A549 (cell line): ENCODE data around the gene PLEKHH1.

Experiments
- CEBPB ChIP-seq, 2 experiments: fragments of >200 bp in 1 of 2; sonication (Bioruptor Twin) in 1 of 2; formaldehyde crosslinking in 1 of 2; IDR thresholded peaks; 2 replicates each; pipeline ENCODE4 v1.6.1; 2012 to 2016
- CTCF ChIP-seq: fragments of >200 bp; sonication (Bioruptor Twin); formaldehyde crosslinking; IDR thresholded peaks from 3 replicates; pipeline ENCODE4 v1.5.1; 2016
- EP300 ChIP-seq, 2 experiments: fragments of >200 bp; sonication (Bioruptor Twin); formaldehyde crosslinking; IDR thresholded peaks; 2 replicates in 1 of 2; 3 replicates in 1 of 2; pipeline ENCODE4 v1.6.1; 2016 to 2017
- HMGXB4 ChIP-seq: fragments of 250-450 bp; sonication (Bioruptor Pico); IDR thresholded peaks from 2 replicates; pipeline ENCODE4 v1.5.0; 2021; ENCODE audit warnings: mild to moderate bottlenecking, moderate library complexity, borderline replicate concordance
- POLR2A ChIP-seq: IDR thresholded peaks from 2 replicates; pipeline ENCODE4 v1.6.1; 2012; ENCODE audit warnings: mild to moderate bottlenecking, low read length
- USF2 ChIP-seq: fragments of 450-650 bp; IDR thresholded peaks from 2 replicates; pipeline ENCODE4 v1.6.1; 2014; ENCODE audit warnings: antibody characterized with exemption
- ZFP36 ChIP-seq: fragments of 450-650 bp; IDR thresholded peaks from 2 replicates; pipeline ENCODE4 v1.6.1; 2014; ENCODE audit warnings: borderline replicate concordance; ENCODE audit not compliant: partially characterized antibody

- no peak for TF ChIP-seq ZFP36
- no peak for TF ChIP-seq USF2
- TF ChIP-seq CTCF = peak; percentile 95
- TF ChIP-seq HMGXB4 (CRISPR knock-in tag) = no peak
- TF ChIP-seq CEBPB (IDR thresholded peaks at IDR 0.05) = no peak
- TF ChIP-seq EP300 (IDR thresholded peaks at IDR 0.05) = no peak
- TF ChIP-seq POLR2A = no peak
These were observed 6.2 kb upstream of the PLEKHH1 start for GRCh38 chr14:67526676-67527459.
